Measurements from ENCODE around the gene SLC66A2. TPM values are rescaled to one million over a fixed set of nuclear protein-coding genes. Genes with fewer than 3 reads are reported as not detected.

SLC66A2 gene
- total RNA-seq, 2 donors from 2014 or later = 74.9 to 88.0 TPM

DNA sequence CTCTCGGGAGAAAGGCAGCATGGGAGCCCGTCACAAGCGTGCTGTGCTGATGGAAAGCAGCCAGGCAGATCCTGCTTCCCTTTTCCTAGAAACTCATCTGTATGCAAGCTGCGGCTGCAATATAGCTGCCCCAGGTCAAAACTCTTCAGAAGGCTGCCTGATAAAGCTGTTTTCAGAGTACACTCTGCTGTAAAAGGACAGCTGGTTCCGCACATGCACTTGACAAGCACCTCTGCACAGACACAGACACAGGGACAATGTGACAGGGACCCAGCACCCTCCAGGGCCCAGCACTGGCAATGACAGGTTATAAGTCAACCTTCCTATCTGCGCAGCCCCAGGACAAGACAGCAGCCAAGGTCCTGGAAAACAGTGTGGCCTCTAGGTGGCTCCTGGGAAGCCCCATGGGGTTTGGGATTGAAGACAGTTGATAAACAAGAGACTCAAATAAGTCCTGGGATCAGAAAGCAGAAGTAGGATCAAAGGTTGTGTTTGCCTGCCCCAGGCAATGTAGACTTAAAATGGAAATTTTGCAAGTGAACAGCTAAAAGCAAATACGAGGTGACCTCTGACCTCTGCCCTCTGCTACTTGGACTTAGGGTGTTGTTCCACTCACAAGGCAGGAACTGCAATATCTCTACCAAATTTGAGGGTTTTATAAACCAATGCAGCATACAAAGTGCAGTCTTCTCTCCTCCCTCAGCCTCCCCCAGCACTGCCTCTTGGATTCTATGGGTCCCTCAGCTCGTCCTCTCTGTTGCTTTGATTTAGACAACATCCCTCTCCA lies 16.9 kb downstream of the SLC66A2 start:
- Histone ChIP-seq H3K27ac (peak overlapping the region; percentile 70), H3K36me3 (no peaks in the 10 kb centered on the region), H3K27me3 (no peaks in the 10 kb centered on the region), H3K4me1 (peaks cover 20% of the 10 kb centered on the region), H3K9ac (ENCODE audit: low read depth in 2 of 2, low read length in 2 of 2) (peak overlapping the region in 1 of 2 donors; percentile 52), H3K9me3 (no peaks in the 10 kb centered on the region), H3K4me3 (no peak overlapping the region)
- intact Hi-C loops (cut with DNase I) = loop anchor here (10.0 kb wide), 1 partner anchor 50 kb away; the partner anchor contains the start of gene TXNL4A
- peak; percentile 79 for DNase-seq
- TF ChIP-seq, protein P1, sequence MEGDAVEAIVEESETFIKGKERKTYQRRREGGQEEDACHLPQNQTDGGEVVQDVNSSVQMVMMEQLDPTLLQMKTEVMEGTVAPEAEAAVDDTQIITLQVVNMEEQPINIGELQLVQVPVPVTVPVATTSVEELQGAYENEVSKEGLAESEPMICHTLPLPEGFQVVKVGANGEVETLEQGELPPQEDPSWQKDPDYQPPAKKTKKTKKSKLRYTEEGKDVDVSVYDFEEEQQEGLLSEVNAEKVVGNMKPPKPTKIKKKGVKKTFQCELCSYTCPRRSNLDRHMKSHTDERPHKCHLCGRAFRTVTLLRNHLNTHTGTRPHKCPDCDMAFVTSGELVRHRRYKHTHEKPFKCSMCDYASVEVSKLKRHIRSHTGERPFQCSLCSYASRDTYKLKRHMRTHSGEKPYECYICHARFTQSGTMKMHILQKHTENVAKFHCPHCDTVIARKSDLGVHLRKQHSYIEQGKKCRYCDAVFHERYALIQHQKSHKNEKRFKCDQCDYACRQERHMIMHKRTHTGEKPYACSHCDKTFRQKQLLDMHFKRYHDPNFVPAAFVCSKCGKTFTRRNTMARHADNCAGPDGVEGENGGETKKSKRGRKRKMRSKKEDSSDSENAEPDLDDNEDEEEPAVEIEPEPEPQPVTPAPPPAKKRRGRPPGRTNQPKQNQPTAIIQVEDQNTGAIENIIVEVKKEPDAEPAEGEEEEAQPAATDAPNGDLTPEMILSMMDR (IDR thresholded peaks at IDR 0.05) = peak; percentile 22

DNA sequence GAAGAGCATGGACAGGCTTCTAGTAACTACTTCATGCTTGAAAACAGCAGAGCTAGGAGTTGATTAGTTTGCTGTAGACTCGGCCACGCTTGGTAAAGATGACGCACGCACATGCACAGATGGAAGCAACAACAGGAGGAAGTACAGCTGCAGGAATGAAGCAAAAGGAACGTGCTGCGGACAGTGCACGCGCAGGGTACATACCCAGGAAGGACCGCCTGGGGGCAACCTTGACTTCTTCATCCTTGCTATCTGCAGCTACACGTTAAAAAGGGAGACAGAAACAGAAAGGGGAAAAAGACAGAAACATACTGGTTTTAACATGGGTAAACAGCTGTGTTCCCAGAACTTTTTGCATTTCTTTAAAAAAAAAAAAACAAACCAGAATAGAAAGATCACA lies 17.7 kb downstream of the SLC66A2 start:
- Histone ChIP-seq H3K9me3 (no peaks in the 10 kb centered on the region), H3K27me3 (no peaks in the 10 kb centered on the region), H3K36me3 (no peaks in the 10 kb centered on the region), H3K27ac (peak overlapping the region; percentile 70), H3K9ac (ENCODE audit: low read depth in 2 of 2, low read length in 2 of 2) (peak overlapping the region in 1 of 2 donors; percentile 52), H3K4me3 (no peak overlapping the region), H3K4me1 (peaks cover 17% of the 10 kb centered on the region)
- intact Hi-C loops (cut with DNase I) = loop anchor here (10.0 kb wide), 1 partner anchor 51 kb away; the partner anchor contains the start of gene TXNL4A
- peak; percentile 76 for DNase-seq
- TF ChIP-seq, protein P1 (IDR thresholded peaks at IDR 0.05) = no peak

DNA sequence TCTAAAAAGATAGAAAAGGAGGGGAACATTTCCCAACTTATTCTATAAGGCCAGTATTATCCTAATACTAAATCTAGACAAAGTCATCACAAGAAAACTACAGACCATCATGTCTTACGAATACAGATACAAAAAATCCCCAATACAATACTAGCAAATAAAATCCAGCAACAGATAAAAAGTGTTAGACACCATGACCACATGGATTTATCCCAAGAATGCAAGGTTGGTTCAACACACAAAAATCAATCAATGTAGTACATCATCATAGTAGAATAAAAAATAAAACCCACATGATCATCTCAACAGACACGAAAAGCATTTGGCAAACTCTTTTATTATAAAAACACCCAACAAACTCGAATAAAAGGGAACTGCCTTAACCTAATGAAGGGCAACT lies 18.5 kb downstream of the SLC66A2 start:
- no peak overlapping the region for H3K27ac ChIP-seq
- H3K36me3 ChIP-seq = no peaks in the 10 kb centered on the region
- peaks cover 17% of the 10 kb centered on the region for H3K4me1 ChIP-seq
- TF ChIP-seq, protein P1 (IDR thresholded peaks at IDR 0.05) = no peak
- DNase-seq = no peak
- H3K27me3 ChIP-seq = no peaks in the 10 kb centered on the region
- intact Hi-C loops (cut with DNase I) = loop anchor here (10.0 kb wide), 1 partner anchor 52 kb away; the partner anchor contains the start of gene TXNL4A
- no peaks in the 10 kb centered on the region for H3K9me3 ChIP-seq
- H3K9ac ChIP-seq (ENCODE audit: low read depth in 2 of 2, low read length in 2 of 2) = no peak overlapping the region
- H3K4me3 ChIP-seq = no peak overlapping the region

DNA sequence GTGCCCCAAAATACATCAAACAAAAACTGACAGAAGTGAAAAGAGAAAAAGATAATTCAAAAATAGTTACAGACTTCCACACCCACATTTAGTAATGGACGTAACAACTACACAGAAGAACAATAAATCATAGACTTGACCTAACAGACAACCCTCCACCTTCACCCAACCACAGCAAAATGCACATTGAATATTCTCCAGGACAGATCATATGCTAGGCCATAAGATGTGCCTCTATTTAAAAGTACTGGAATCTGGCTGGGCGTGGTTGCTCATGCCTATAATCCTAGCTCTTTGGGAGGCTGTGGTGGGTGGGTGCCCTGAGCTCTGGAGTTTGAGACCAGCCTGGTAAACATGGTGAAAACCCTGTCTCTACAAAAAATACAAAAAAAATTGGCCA lies 20.0 kb downstream of the SLC66A2 start:
- DNase-seq = peak; percentile 11
- TF ChIP-seq, protein P1 (IDR thresholded peaks at IDR 0.05) = no peak
- no peak overlapping the region for H3K9ac ChIP-seq (ENCODE audit: low read depth in 2 of 2, low read length in 2 of 2)
- H3K4me3 ChIP-seq = no peak overlapping the region
- H3K9me3 ChIP-seq = no peaks in the 10 kb centered on the region
- intact Hi-C loops (cut with DNase I) = loop anchor here (10.0 kb wide), 1 partner anchor 53 kb away; the partner anchor contains the start of gene TXNL4A
- H3K27me3 ChIP-seq = no peaks in the 10 kb centered on the region
- H3K27ac ChIP-seq = no peak overlapping the region
- peaks cover 17% of the 10 kb centered on the region for H3K4me1 ChIP-seq
- H3K36me3 ChIP-seq = no peaks in the 10 kb centered on the region

DNA sequence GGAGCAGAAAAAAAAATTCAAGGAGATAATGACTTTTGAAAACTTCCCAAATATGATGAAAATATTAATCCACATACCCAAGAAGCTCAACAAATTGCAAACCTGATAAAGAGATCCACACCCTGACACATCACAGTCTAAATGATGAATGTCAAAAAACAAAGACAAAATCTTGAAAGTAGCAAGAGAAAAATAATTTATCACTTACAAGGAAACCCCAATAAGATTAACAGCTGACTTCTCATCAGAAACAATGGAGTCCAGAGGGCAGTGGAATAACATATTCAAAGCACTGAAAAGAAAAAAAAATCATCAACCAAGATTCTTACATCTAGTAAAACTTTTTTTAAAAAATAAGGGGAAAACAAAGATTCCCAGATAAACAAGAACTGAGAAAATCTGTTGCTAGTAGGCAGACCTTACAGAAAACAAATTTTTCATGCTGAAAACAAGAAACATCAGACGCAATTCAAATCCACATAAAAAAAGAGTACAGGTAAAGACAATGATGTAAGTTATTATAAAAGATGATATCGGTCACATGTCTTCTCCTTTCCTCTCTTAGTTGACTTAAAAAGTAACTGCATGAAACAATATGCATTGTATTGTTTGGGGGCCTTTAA lies 21.3 kb downstream of the SLC66A2 start:
- Histone ChIP-seq H3K4me3 (no peak overlapping the region), H3K36me3 (no peaks in the 10 kb centered on the region), H3K9ac (ENCODE audit: low read depth in 2 of 2, low read length in 2 of 2) (no peak overlapping the region), H3K27ac (no peak overlapping the region), H3K27me3 (no peaks in the 10 kb centered on the region), H3K4me1 (peaks cover 12% of the 10 kb centered on the region), H3K9me3 (no peaks in the 10 kb centered on the region)
- TF ChIP-seq, protein P1 (IDR thresholded peaks at IDR 0.05) = no peak
- intact Hi-C loops (cut with DNase I) = loop anchor here (10.0 kb wide), 1 partner anchor 55 kb away; the partner anchor contains the start of gene TXNL4A
- no peak for DNase-seq

All from colonic mucosa (tissue), 4 donors.